GM06990 (cell line): ENCODE measurements around the gene CWC22.

Source experiments
- DNase-seq: peaks from one replicate; pipeline ENCODE4 v3.0.0-alpha.2; 2011; ENCODE audit not compliant: insufficient read length; ENCODE audit errors: extremely low read depth
- H3K27me3 ChIP-seq: replicated peaks from 2 replicates; pipeline ENCODE4 v1.6.0; 2011; ENCODE audit warnings: low read length; ENCODE audit not compliant: control insufficient read depth, insufficient read depth
- H3K36me3 ChIP-seq: 2 replicates; pipeline ENCODE4 v1.5.1; 2011; ENCODE audit warnings: low read length; ENCODE audit not compliant: control insufficient read depth, insufficient read depth
- H3K4me3 ChIP-seq: replicated peaks from 2 replicates; pipeline ENCODE4 v1.5.1; 2011; ENCODE audit warnings: low read depth, mild to moderate bottlenecking, control low read depth, low read length
- TF ChIP-seq, protein P1 (sequence below): IDR thresholded peaks from 2 replicates; pipeline ENCODE4 v1.5.1; 2011; ENCODE audit warnings: low read length, control low read depth, mild to moderate bottlenecking, inconsistent platforms; ENCODE audit not compliant: insufficient read depth, poor library complexity, severe bottlenecking

The CWC22 gene

GRCh38 chr2:180046202-180046601 lies 39.1 kb upstream of the CWC22 start:
- TF ChIP-seq, protein P1, sequence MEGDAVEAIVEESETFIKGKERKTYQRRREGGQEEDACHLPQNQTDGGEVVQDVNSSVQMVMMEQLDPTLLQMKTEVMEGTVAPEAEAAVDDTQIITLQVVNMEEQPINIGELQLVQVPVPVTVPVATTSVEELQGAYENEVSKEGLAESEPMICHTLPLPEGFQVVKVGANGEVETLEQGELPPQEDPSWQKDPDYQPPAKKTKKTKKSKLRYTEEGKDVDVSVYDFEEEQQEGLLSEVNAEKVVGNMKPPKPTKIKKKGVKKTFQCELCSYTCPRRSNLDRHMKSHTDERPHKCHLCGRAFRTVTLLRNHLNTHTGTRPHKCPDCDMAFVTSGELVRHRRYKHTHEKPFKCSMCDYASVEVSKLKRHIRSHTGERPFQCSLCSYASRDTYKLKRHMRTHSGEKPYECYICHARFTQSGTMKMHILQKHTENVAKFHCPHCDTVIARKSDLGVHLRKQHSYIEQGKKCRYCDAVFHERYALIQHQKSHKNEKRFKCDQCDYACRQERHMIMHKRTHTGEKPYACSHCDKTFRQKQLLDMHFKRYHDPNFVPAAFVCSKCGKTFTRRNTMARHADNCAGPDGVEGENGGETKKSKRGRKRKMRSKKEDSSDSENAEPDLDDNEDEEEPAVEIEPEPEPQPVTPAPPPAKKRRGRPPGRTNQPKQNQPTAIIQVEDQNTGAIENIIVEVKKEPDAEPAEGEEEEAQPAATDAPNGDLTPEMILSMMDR = no peak
- H3K36me3 ChIP-seq = no peaks in the 10 kb centered on the region

DNA sequence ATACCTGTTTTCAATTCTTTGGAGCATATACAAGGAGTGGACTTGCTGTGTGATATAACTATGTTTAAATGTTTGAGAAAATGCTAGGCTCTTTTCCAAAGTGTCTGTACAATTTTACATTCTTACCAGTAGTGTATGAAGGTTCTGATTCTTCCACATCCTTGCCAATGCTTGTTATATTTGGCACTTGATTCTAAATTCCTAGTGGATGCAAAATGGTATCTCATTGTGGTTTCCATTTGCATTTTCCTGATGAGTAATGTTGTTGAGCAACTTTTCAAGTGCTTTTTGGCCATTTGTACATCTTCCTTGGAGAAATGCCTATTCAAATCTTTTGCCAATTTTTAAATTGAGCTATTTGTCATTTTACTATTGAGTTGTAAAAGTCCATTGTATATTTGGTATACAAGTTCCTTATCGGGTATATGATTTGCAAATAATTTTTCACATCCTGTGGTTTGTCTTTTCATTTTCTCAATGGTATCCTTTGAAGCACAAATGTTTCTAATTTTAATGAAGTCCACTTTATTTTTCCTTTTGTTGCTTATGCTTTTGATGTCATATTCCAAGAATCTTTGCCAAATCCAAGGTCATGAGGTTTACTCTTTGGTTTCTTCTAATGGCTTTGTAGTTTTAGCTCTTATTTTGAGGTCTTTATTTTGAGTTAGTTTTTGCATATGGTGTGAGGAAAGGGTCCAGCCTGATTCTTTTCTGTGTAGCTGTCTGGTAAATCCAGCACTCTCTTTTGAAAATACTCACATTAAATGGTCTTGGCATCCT lies 33.2 kb upstream of the CWC22 start:
- TF ChIP-seq, protein P1 = no peak
- H3K27me3 ChIP-seq = no peaks in the 10 kb centered on the region
- no peak for DNase-seq
- H3K36me3 ChIP-seq = no peaks in the 10 kb centered on the region
- H3K4me3 ChIP-seq = no peak overlapping the region

More at GRCh38 chr2:180046202-180046601, 39.1 kb upstream of the CWC22 start:
- DNase-seq = no peak
- Histone ChIP-seq H3K4me3 (no peak overlapping the region), H3K27me3 (no peaks in the 10 kb centered on the region)

- no peak for DNase-seq
- no peaks in the 10 kb centered on the region for H3K36me3 ChIP-seq
- no peaks in the 10 kb centered on the region for H3K27me3 ChIP-seq
- TF ChIP-seq, protein P1 = no peak
- H3K4me3 ChIP-seq = no peak overlapping the region
Measured at GRCh38 chr2:180038997-180039396, 31.9 kb upstream of the CWC22 start.

- Histone ChIP-seq H3K27me3 (no peaks in the 10 kb centered on the region), H3K4me3 (no peak overlapping the region), H3K36me3 (no peaks in the 10 kb centered on the region)
- TF ChIP-seq, protein P1 = no peak
- DNase-seq = no peak
Measured at GRCh38 chr2:180033993-180034894, 27.1 kb upstream of the CWC22 start.

- no peaks in the 10 kb centered on the region for H3K36me3 ChIP-seq
- no peaks in the 10 kb centered on the region for H3K27me3 ChIP-seq
- TF ChIP-seq, protein P1 = no peak
- H3K4me3 ChIP-seq = no peak overlapping the region
- no peak for DNase-seq
Measured at GRCh38 chr2:180029575-180029974, 22.5 kb upstream of the CWC22 start.
